CD8-positive, alpha-beta memory T cell (primary cell): ENCODE measurements around the gene CALCB. TPM values are rescaled to one million over a fixed set of nuclear protein-coding genes. Genes with fewer than 3 reads are reported as not detected.

ENCODE experiments used
- CTCF ChIA-PET: fragments of 350-600 bp; sonication (Branson Sonifier 250); formaldehyde crosslinking; loops from one replicate; lab custom pipeline; 2021; ENCODE audit warnings: antibody characterized with exemption; lab: Charles Lee
- POLR2A ChIA-PET: fragments of 350-600 bp; sonication (Branson Sonifier 250); formaldehyde crosslinking; loops from one replicate; lab custom pipeline; 2021; ENCODE audit warnings: antibody characterized with exemption; lab: Charles Lee
- DNase-seq, 5 donors: peaks; one replicate each; pipeline versions ENCODE4 v3.0.0 to v3.0.0-alpha.2; 2020 to 2022; ENCODE audit warnings: mixed read lengths in 1 of 5
- H3K27ac ChIP-seq: one replicate; pipeline ENCODE4 v1.7.0; 2013; ENCODE audit warnings: low read depth, mild to moderate bottlenecking, low read length, moderate library complexity
- H3K27me3 ChIP-seq: 2 replicates; pipeline ENCODE4 v1.7.0; 2013; ENCODE audit warnings: low read length, mild to moderate bottlenecking; ENCODE audit not compliant: insufficient read depth, poor library complexity, severe bottlenecking
- H3K36me3 ChIP-seq: 2 replicates; pipeline ENCODE4 v1.7.0; 2013; ENCODE audit warnings: mild to moderate bottlenecking, low read length, moderate library complexity; ENCODE audit not compliant: insufficient read depth
- H3K4me1 ChIP-seq: 2 replicates; pipeline ENCODE4 v1.7.0; 2013; ENCODE audit warnings: mild to moderate bottlenecking, low read length, moderate library complexity; ENCODE audit not compliant: insufficient read depth
- H3K4me3 ChIP-seq: 2 replicates; pipeline ENCODE4 v1.7.0; 2013; ENCODE audit warnings: mild to moderate bottlenecking, low read length
- H3K9me3 ChIP-seq: 2 replicates; pipeline ENCODE4 v1.7.0; 2013; ENCODE audit warnings: mild to moderate bottlenecking, low read length
- H3K27ac Mint-ChIP-seq, 8 donors: one replicate each; pipeline ENCODE4 v1.8.0; 2020 to 2021; ENCODE audit warnings: mixed read lengths in 8 of 8, mild to moderate bottlenecking in 6 of 8, inconsistent platforms in 3 of 8, moderate library complexity in 3 of 8
- H3K27me3 Mint-ChIP-seq, 2 donors: one replicate each; pipeline ENCODE4 v1.8.0; 2020 to 2021; ENCODE audit warnings: mixed read lengths in 2 of 2, mild to moderate bottlenecking in 1 of 2, moderate library complexity in 1 of 2
- H3K36me3 Mint-ChIP-seq, 3 donors: one replicate each; pipeline ENCODE4 v1.8.0; 2020 to 2021; ENCODE audit warnings: mixed read lengths in 3 of 3, inconsistent platforms in 1 of 3, mild to moderate bottlenecking in 1 of 3
- H3K4me1 Mint-ChIP-seq, 3 donors: one replicate each; pipeline ENCODE4 v1.8.0; 2020 to 2021; ENCODE audit warnings: mixed read lengths in 3 of 3, inconsistent platforms in 1 of 3, mild to moderate bottlenecking in 1 of 3
- H3K4me3 Mint-ChIP-seq, 7 donors: one replicate each; pipeline ENCODE4 v1.8.0; 2020 to 2021; ENCODE audit warnings: mixed read lengths in 7 of 7, mild to moderate bottlenecking in 6 of 7, moderate library complexity in 4 of 7, inconsistent platforms in 2 of 7
- H3K9me3 Mint-ChIP-seq, 5 donors: one replicate each; pipeline ENCODE4 v1.8.0; 2020 to 2022; ENCODE audit warnings: mixed read lengths in 5 of 5, mild to moderate bottlenecking in 3 of 5, moderate library complexity in 2 of 5, inconsistent platforms in 1 of 5
- polyA plus RNA-seq: library from polyadenylated mRNA; unstranded; fragments of 300-500 nt; fragmentation: Illumina TruSeq; gene quantifications from one replicate; pipeline ENCODE4 v1.2.3, GENCODE V29; 2021
- total RNA-seq, 2 experiments: library from RNA; stranded (reverse); gene quantifications; one replicate each; pipeline ENCODE4 v1.2.3, GENCODE V29; 2021

The CALCB gene
- total and polyA plus RNA-seq, 3 experiments from 2014 or later: 0.26 to 0.47 (median 0.35) TPM

DNA sequence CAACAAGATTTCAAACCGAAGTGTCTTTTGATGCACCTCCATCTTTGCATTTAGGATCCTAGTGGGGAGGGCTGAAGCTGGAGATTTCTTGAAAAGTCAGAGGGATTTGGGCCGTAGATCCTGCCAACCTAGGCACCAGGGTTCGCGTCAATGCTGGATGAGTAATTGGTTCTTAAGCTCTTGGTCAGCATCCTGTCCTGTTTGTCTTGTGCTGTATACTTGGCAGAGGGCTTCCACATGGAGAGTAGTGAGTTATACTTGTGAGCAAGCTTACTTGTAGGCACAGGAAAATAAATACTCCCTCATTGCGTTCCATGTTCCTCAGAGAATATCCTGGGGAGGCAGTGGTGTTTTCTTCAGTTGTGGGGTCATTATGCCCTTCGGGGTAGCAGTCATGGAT is 53.9 kb downstream of the CALCB start:
- no peak overlapping the region for H3K27ac Mint-ChIP-seq
- CTCF ChIA-PET: interaction anchor here (1.2 kb wide), 1 partner anchor 27 kb away, joined by 3 read pairs; no protein-coding TSS in a partner anchor
- H3K27me3 Mint-ChIP-seq: peaks cover 14 to 40% of the 10 kb centered on the region in 2 donors

More for the DNA sequence above, 53.9 kb downstream of the CALCB start:
- Histone ChIP-seq H3K4me3 (no peak overlapping the region), H3K27ac (no peak overlapping the region), H3K36me3 (no peaks in the 10 kb centered on the region), H3K4me1 (no peaks in the 10 kb centered on the region), H3K9me3 (no peaks in the 10 kb centered on the region), H3K27me3 (no peaks in the 10 kb centered on the region)
- no peaks in the 10 kb centered on the region for H3K4me1 Mint-ChIP-seq
- H3K36me3 Mint-ChIP-seq: no peaks in the 10 kb centered on the region
- POLR2A ChIA-PET: no interaction called here
- no peaks in the 10 kb centered on the region for H3K9me3 Mint-ChIP-seq
- no peak for DNase-seq
- no peak overlapping the region for H3K4me3 Mint-ChIP-seq

Other genes with a start within 250 kb of the CALCB start
- 1 to 10 TPM; 5.6 to 5.9 TPM for gene CYP2R1, start 181.4 kb upstream of the CALCB start, total RNA-seq
- gene CYP2R1, start 181.4 kb upstream of the CALCB start, polyA plus RNA-seq: 16.5 TPM
- not detected for gene CALCA, start 101.2 kb upstream of the CALCB start, total RNA-seq
- not detected for gene CALCA, start 101.2 kb upstream of the CALCB start, polyA plus RNA-seq
- not detected for gene INSC, start 41.3 kb downstream of the CALCB start, total RNA-seq
- not detected for gene INSC, start 41.3 kb downstream of the CALCB start, polyA plus RNA-seq